HepG2 (cell line): Measurements from ENCODE around the gene TP73. TPM values are rescaled to one million over a fixed set of nuclear protein-coding genes. Genes with fewer than 3 reads are reported as not detected.

Source experiments
- ATAC-seq: fragments of 200-7000 bp; cut with Tn5 transposase; 3 replicates; pipeline ENCODE4 v1.9.1; 2020; ENCODE audit warnings: mild to moderate bottlenecking, moderate library complexity
- BruUV-seq: library from RNA; stranded (reverse); fragments of 400-500 nt; replicated peaks from 2 replicates; lab custom pipeline; 2021; lab: Mats Ljungman, UMichigan
- CTCF ChIA-PET: fragments of 300-600 bp; formaldehyde crosslinking; extraction: SDS; loops from one replicate; lab custom pipeline; 2021; ENCODE audit warnings: low total read pairs, inconsistent platforms, low intra/inter-chr PET ratio; lab: Yijun Ruan, JAX
- POLR2A ChIA-PET: fragments of 350-600 bp; sonication (Branson Sonifier 250); formaldehyde crosslinking; loops from one replicate; lab custom pipeline; 2020; ENCODE audit warnings: antibody characterized with exemption, inconsistent platforms; lab: Yijun Ruan, JAX
- DNase-seq: peaks from one replicate; pipeline ENCODE4 v3.0.0-alpha.2; 2015; ENCODE audit warnings: low spot score
- FAIRE-seq: peaks from 3 replicates; lab custom pipeline; 2011; peaks lifted over from hg19 to GRCh38; lab: Jason Lieb, UNC
- H2AFZ ChIP-seq: one replicate; pipeline ENCODE4 v1.6.1; 2011; ENCODE audit warnings: low read length, inconsistent platforms
- H3K27ac ChIP-seq: fragments of 300-600 bp; 3 replicates; pipeline ENCODE4 v1.8.0; 2011; ENCODE audit warnings: mixed run types, mild to moderate bottlenecking, mixed read lengths, low read length, inconsistent platforms; ENCODE audit not compliant: insufficient read depth; ENCODE audit errors: extremely low read length
- H3K27me3 ChIP-seq, 2 experiments: fragments of 200-600 bp in 1 of 2; 2 replicates in 1 of 2; 3 replicates in 1 of 2; pipeline versions ENCODE4 v1.6.0 to v1.8.0; 2011; ENCODE audit warnings: low read length in 2 of 2, mild to moderate bottlenecking in 2 of 2, moderate library complexity in 2 of 2, inconsistent platforms in 1 of 2; ENCODE audit not compliant: insufficient read depth in 2 of 2, control insufficient read depth in 1 of 2
- H3K36me3 ChIP-seq, 2 experiments: fragments of 200-600 bp in 1 of 2; replicated peaks in 1 of 2; 2 replicates in 1 of 2; 3 replicates in 1 of 2; pipeline versions ENCODE4 v1.5.1 to v1.8.0; 2011; ENCODE audit warnings: low read length in 2 of 2, inconsistent platforms in 1 of 2; ENCODE audit not compliant: insufficient read depth in 2 of 2, control insufficient read depth in 1 of 2
- H3K4me1 ChIP-seq: 2 replicates; pipeline ENCODE4 v1.5.1; 2012; ENCODE audit warnings: low read length, inconsistent platforms; ENCODE audit not compliant: insufficient read depth
- H3K4me2 ChIP-seq: 2 replicates; pipeline ENCODE4 v1.6.0; 2011; ENCODE audit warnings: low read depth, low read length, inconsistent platforms
- H3K4me3 ChIP-seq, 3 experiments: fragments of 200-600 bp in 1 of 3; sonication (generic), shearing (Covaris generic) in 1 of 3; replicated peaks in 1 of 3; 2 replicates each; pipeline ENCODE4 v1.5.1; 2011 to 2016; ENCODE audit warnings: low read length in 3 of 3, inconsistent platforms in 2 of 3, low read depth in 2 of 3, mild to moderate bottlenecking in 2 of 3, control low read depth in 1 of 3, mixed read lengths in 1 of 3; ENCODE audit not compliant: insufficient read depth in 1 of 3
- H3K79me2 ChIP-seq: one replicate; pipeline ENCODE4 v1.6.1; 2011; ENCODE audit warnings: low read length, inconsistent platforms; ENCODE audit not compliant: insufficient read depth
- H3K9ac ChIP-seq: 2 replicates; pipeline ENCODE4 v1.6.0; 2011; ENCODE audit warnings: mild to moderate bottlenecking, low read depth, low read length, inconsistent platforms; ENCODE audit not compliant: insufficient read depth
- H3K9me3 ChIP-seq: 2 replicates; pipeline ENCODE4 v1.5.1; 2012; ENCODE audit warnings: mild to moderate bottlenecking, low read length
- H4K20me1 ChIP-seq: 2 replicates; pipeline ENCODE4 v1.6.0; 2011; ENCODE audit warnings: inconsistent platforms, mild to moderate bottlenecking, low read length, moderate library complexity; ENCODE audit not compliant: insufficient read depth
- GATAD2A ChIP-seq: IDR thresholded peaks from 2 replicates; pipeline ENCODE4 v1.6.1; 2016
- HOXA3 ChIP-seq: sonication (generic); formaldehyde crosslinking; IDR thresholded peaks from 2 replicates; pipeline ENCODE4 v1.5.0; 2020; ENCODE audit warnings: missing genetic modification reagents
- RELA ChIP-seq: sonication (generic); formaldehyde crosslinking; IDR thresholded peaks from 2 replicates; pipeline ENCODE4 v1.4.0; 2020; ENCODE audit warnings: missing genetic modification reagents
- ZBTB40 ChIP-seq, 2 experiments: fragments of 450-650 bp in 1 of 2; sonication (generic) in 1 of 2; formaldehyde crosslinking in 1 of 2; IDR thresholded peaks; 2 replicates each; pipeline versions ENCODE4 v1.6.1 to v1.8.0; 2016 to 2022; ENCODE audit warnings: antibody characterized with exemption in 1 of 2, mild to moderate bottlenecking in 1 of 2, missing genetic modification reagents in 1 of 2
- ZFAT ChIP-seq: sonication (generic); formaldehyde crosslinking; conservative IDR thresholded peaks from 2 replicates; pipeline ENCODE4 v1.8.1; 2023; ENCODE audit warnings: missing genetic modification reagents, inconsistent platforms
- ZFP90 ChIP-seq: sonication (generic); formaldehyde crosslinking; IDR thresholded peaks from 2 replicates; pipeline ENCODE4 v1.8.0; 2022; ENCODE audit warnings: missing genetic modification reagents, mild to moderate bottlenecking, inconsistent platforms, borderline replicate concordance
- ZNF383 ChIP-seq: sonication (generic); formaldehyde crosslinking; IDR thresholded peaks from 2 replicates; pipeline ENCODE4 v1.4.0; 2020; ENCODE audit warnings: missing genetic modification reagents, mild to moderate bottlenecking, borderline replicate concordance
- WGBS: methylation state at CpG from one replicate; pipeline ENCODE4 v1.1.6; 2017; ENCODE audit warnings: low lambda C conversion rate; 5-methylcytosine and 5-hydroxymethylcytosine counted together
- in situ Hi-C: cut with HindIII; loops from 2 replicates; pipeline ENCODE4 v1.10.0; 2017; ENCODE audit warnings: low pct_unique_long_range_greater_than_20kb; ENCODE audit not compliant: extremely low pct_ligation_motif_present
- intact Hi-C: fragments of 100-400 bp; cut with micrococcal nuclease; formaldehyde crosslinking; loops from one replicate; pipeline ENCODE4 v1.10.0; 2022; ENCODE audit not compliant: unreplicated experiment
- polyA plus RNA-seq, 8 experiments: library from polyadenylated mRNA; depleted of rRNA in 3 of 8; stranded (reverse) in 7 of 8; unstranded in 1 of 8; fragments of >200 nt; fragmentation: Illumina TruSeq in 4 of 8; extraction: Trizol in 4 of 8; gene quantifications; 2 replicates each; pipeline versions ENCODE4 v1.2.1 to v1.2.3, GENCODE V29; 2011 to 2016; ENCODE audit warnings: low read depth in 4 of 8, missing spikeins in 1 of 8, mixed read lengths in 1 of 8; ENCODE audit not compliant: insufficient read depth in 1 of 8
- total RNA-seq, 5 experiments: library from RNA; depleted of rRNA; stranded (reverse); fragments of >200 nt; fragmentation: Illumina TruSeq; extraction: Trizol; gene quantifications; 2 replicates each; pipeline ENCODE4 v1.2.3, GENCODE V29; 2016; ENCODE audit warnings: low read depth in 1 of 5
- TF ChIP-seq, protein P1 (sequence below): sonication (generic); formaldehyde crosslinking; IDR thresholded peaks from 2 replicates; pipeline ENCODE4 v1.4.0; 2020; ENCODE audit warnings: low read depth, missing genetic modification reagents

TP73 gene
- total and polyA plus RNA-seq, 2 of the 13 experiments (the other 11 are each of a cell fraction or from before 2014, with no cell fraction given), result 0.49 to 1.1 TPM

GRCh38 chr1:3676581-3677470 is 24.5 kb downstream of the TP73 start (continued):
- TF ChIP-seq, protein P1, sequence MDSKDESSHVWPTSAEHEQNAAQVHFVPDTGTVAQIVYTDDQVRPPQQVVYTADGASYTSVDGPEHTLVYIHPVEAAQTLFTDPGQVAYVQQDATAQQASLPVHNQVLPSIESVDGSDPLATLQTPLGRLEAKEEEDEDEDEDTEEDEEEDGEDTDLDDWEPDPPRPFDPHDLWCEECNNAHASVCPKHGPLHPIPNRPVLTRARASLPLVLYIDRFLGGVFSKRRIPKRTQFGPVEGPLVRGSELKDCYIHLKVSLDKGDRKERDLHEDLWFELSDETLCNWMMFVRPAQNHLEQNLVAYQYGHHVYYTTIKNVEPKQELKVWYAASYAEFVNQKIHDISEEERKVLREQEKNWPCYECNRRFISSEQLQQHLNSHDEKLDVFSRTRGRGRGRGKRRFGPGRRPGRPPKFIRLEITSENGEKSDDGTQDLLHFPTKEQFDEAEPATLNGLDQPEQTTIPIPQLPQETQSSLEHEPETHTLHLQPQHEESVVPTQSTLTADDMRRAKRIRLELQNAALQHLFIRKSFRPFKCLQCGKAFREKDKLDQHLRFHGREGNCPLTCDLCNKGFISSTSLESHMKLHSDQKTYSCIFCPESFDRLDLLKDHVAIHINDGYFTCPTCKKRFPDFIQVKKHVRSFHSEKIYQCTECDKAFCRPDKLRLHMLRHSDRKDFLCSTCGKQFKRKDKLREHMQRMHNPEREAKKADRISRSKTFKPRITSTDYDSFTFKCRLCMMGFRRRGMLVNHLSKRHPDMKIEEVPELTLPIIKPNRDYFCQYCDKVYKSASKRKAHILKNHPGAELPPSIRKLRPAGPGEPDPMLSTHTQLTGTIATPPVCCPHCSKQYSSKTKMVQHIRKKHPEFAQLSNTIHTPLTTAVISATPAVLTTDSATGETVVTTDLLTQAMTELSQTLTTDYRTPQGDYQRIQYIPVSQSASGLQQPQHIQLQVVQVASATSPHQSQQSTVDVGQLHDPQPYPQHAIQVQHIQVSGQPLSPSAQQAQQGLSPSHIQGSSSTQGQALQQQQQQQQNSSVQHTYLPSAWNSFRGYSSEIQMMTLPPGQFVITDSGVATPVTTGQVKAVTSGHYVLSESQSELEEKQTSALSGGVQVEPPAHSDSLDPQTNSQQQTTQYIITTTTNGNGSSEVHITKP (CRISPR knock-in tag), result no peak
- TF ChIP-seq ZFP90, result no peak
- TF ChIP-seq, all 625 proteins: peak for 0

DNA sequence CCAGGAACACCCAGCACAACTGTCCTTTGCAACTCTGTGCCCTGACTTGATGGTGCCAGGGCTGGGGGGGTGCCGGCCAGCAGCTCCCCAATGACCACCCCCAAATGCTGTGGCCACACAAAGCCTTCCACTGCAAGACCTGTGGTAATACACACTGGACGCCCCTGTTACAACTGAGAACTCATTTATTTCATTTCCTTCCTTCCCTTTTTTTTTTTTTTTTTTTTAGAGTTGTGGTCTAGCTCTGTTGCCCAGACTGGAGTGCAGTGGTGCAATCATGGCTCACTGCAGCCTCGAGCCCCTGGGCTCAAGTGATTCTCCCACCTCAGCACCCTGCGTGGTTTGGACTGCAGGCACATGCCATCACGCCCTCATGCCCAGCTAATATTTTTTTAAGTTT is 25.2 kb downstream of the TP73 start:
- Histone ChIP-seq H3K9me3 (no peaks in the 10 kb centered on the region), H3K4me1 (no peaks in the 10 kb centered on the region), H2AFZ (no peak overlapping the region), H3K9ac (no peak overlapping the region), H4K20me1 (no peaks in the 10 kb centered on the region), H3K27me3 (no peaks in the 10 kb centered on the region; a peak in 1 of 5 replicates), H3K27ac (no peak overlapping the region), H3K79me2 (no peaks in the 10 kb centered on the region), H3K4me2 (no peak overlapping the region), H3K4me3 (no peak overlapping the region), H3K36me3 (no peaks in the 10 kb centered on the region)
- FAIRE-seq, result no peak
- no peak for DNase-seq
- 66% methylated on average over 5 of the region's 5 CpGs for WGBS
- no peak for ATAC-seq
- ChIA-PET POLR2A (no interaction called here), CTCF (no interaction called here)
- in situ Hi-C loops (no loop called here), intact Hi-C loops (no loop called here)
- no TSS peak for BruUV-seq
- no peak for TF ChIP-seq GATAD2A (CRISPR knock-in tag)
- no peak for TF ChIP-seq ZBTB40 (IDR thresholded peaks at IDR 0.05)
- no peak for TF ChIP-seq ZBTB40 (CRISPR knock-in tag; IDR thresholded peaks at IDR 0.05)
- TF ChIP-seq HOXA3 (CRISPR knock-in tag), result no peak
- no peak for TF ChIP-seq ZNF383
- TF ChIP-seq ZFAT, result no peak
- no peak for TF ChIP-seq RELA (CRISPR knock-in tag)
